Measurements from ENCODE around the gene YY1.
"Not testable (repeated sequence)": the region's sequence is repeated elsewhere in the genome, so short reads cannot be mapped to it uniquely, and the experiment has no call there.

The YY1 gene

GRCh38 chr14:100296106-100296651, 57.2 kb downstream of the YY1 start:
- TF ChIP-seq, protein P1, sequence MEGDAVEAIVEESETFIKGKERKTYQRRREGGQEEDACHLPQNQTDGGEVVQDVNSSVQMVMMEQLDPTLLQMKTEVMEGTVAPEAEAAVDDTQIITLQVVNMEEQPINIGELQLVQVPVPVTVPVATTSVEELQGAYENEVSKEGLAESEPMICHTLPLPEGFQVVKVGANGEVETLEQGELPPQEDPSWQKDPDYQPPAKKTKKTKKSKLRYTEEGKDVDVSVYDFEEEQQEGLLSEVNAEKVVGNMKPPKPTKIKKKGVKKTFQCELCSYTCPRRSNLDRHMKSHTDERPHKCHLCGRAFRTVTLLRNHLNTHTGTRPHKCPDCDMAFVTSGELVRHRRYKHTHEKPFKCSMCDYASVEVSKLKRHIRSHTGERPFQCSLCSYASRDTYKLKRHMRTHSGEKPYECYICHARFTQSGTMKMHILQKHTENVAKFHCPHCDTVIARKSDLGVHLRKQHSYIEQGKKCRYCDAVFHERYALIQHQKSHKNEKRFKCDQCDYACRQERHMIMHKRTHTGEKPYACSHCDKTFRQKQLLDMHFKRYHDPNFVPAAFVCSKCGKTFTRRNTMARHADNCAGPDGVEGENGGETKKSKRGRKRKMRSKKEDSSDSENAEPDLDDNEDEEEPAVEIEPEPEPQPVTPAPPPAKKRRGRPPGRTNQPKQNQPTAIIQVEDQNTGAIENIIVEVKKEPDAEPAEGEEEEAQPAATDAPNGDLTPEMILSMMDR (IDR thresholded peaks at IDR 0.05; ENCODE audit: low read depth, low read length), result no peak
- Histone ChIP-seq H3K4me1 (no peaks in the 10 kb centered on the region), H3K27me3 (no peaks in the 10 kb centered on the region), H3K4me3 (ENCODE audit: low read depth, low read length) (no peak overlapping the region), H3K36me3 (no peaks in the 10 kb centered on the region), H3K9me3 (no peaks in the 10 kb centered on the region)
- no peak for DNase-seq

DNA sequence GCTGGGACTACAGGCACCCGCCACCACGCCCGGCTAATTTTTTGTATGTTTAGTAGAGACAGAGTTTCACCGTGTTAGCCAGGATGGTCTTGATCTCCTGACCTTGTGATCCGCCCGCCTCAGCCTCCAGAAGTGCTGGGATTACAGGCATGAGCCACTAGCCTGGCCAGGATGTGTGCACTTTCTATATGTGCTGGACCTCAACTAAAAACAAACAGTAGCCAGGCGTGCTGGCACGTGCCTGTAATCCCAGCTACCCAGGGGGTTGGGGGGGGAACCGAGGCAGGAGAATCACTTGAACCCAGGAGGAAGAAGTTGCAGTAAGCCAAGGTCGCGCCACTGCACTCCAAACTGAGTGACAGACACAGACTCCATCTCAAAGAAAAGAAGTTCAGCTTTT, 57.8 kb downstream of the YY1 start:
- H3K4me3 ChIP-seq (ENCODE audit: low read depth, low read length); H3K4me1 ChIP-seq; H3K27me3 ChIP-seq; DNase-seq; H3K9me3 ChIP-seq; H3K36me3 ChIP-seq: not testable (repeated sequence)

DNA sequence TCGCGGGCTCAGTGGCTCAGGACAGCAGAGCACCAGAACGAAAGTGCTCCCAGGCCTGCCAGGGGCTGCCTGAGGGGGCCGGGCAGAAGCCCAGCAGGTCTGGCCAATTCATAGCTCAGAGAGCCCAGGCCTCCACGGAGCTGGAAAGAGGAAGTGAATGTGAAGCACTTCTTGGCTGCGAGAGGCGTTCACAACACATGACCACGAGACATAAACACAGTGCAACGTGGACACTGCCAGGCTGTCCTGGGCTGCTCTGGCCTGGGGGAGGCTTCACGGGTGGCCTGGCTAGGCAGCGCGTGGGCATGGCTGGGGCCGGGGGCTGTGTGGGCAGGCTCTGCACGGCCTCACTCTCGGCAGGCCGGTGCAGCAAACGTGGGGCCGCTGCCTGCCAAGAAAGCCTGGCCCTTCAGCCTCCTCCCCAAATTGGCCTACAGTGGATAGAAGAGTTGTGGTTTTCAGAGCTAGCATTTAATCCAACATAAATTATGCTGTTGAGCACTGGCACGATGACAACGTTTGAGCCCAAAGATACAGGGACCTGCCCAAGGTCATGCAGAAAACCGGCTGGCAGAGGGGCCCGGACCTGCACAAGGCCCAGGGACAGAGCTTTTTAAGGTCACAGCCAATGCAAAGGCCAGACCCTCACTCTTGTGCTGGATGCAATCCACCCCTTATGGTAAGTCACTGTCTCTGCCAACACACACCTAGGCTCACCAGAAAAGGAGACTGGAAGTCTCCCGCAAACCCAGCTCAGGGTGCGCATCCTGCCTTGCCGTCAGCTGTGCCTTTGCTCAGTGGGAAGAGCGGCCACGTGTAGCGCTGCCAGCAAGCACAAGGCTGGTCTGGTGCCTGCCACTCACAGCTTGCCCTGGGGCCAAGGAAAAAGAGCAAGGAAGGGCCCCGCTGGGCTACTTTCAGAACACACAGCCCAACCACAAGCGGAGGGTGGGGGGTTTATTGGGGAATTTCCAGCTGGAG, 58.7 kb downstream of the YY1 start:
- TF ChIP-seq, protein P1 (IDR thresholded peaks at IDR 0.05; ENCODE audit: low read depth, low read length), result no peak
- Histone ChIP-seq H3K27me3 (no peaks in the 10 kb centered on the region), H3K4me1 (no peaks in the 10 kb centered on the region), H3K4me3 (ENCODE audit: low read depth, low read length) (no peak overlapping the region), H3K36me3 (no peaks in the 10 kb centered on the region), H3K9me3 (no peaks in the 10 kb centered on the region)
- no peak for DNase-seq

DNA sequence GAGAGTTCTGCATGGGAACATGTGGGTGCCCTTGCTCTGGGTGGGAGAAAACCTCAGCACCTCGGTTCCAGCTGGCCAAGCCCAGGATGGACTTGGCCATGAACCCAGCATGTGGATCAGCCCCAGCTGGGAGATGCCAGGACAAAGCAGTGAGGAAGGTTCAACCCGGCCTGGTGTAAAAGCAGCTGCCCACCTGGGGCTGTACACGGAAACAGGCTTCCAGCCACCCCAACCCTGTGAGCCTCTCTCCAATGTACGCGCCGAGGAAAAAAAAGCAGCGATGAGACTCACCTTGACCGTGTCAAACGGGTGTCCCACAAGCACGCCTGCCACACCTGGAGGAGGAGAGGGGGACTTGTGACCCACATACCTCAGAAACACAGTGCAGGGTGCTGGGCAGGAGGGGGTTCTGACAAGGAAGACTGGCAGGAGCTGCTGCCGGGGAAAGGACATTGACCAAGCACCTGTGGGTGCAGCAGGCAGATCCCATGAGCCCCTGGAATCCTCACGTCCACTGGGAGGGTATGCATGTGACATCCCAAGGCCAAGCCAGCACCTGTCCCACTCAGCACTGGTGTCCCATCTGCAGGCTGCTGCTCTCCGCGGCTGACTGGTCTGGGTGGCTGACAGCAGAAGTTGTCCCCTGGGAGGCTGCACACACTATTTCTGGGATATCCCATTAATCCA, 59.8 kb downstream of the YY1 start:
- no peaks in the 10 kb centered on the region for H3K4me1 ChIP-seq
- H3K4me3 ChIP-seq (ENCODE audit: low read depth, low read length), result no peak overlapping the region
- no peaks in the 10 kb centered on the region for H3K27me3 ChIP-seq
- DNase-seq, result no peak
- TF ChIP-seq, protein P1 (IDR thresholded peaks at IDR 0.05; ENCODE audit: low read depth, low read length), result no peak
- H3K36me3 ChIP-seq, result no peaks in the 10 kb centered on the region
- H3K9me3 ChIP-seq, result no peaks in the 10 kb centered on the region

DNA sequence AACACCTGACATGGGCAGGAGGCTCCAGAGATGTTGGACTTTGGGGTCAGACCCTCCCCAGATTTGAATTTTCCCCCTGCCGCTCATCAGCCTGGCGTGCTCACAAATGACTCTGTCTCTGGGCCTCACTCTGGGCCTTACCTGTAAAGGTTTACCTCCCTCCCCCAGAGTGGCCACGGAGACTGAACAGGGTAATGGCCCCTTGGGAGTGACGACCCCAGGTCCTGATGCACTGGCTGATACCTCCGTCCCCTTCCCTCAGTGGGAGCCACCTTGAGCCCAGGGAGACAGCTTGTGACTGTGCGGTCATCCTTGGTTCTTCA, 60.3 kb downstream of the YY1 start:
- Histone ChIP-seq H3K4me1 (no peaks in the 10 kb centered on the region), H3K4me3 (ENCODE audit: low read depth, low read length) (no peak overlapping the region), H3K27me3 (no peaks in the 10 kb centered on the region), H3K36me3 (no peaks in the 10 kb centered on the region), H3K9me3 (no peaks in the 10 kb centered on the region)
- TF ChIP-seq, protein P1 (IDR thresholded peaks at IDR 0.05; ENCODE audit: low read depth, low read length), result no peak
- DNase-seq, result no peak

DNA sequence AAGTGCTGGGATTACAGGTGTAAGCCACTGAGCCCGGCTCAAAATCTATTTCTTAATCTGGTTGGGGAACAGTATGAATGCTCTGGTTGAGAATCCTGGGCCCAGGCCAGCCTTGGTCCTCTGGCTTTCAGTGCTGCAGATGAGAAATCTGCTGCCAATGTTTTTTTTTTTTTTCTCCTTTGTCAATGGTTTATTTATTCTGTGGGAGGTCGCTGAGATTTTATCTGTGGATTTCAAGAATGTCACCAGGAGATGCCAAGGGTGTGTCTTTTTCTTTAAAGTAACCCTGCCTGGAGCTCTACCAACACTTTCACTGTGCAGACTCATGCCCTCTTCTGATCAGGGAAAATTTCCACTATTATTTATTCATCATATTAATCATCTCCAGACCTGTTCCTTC, 63.7 kb downstream of the YY1 start:
- H3K4me1 ChIP-seq, result no peaks in the 10 kb centered on the region
- TF ChIP-seq, protein P1 (IDR thresholded peaks at IDR 0.05; ENCODE audit: low read depth, low read length), result no peak
- no peak for DNase-seq

More for the DNA sequence above, 63.7 kb downstream of the YY1 start:
- no peaks in the 10 kb centered on the region; the same call in 1 of the 2 replicates for H3K36me3 ChIP-seq
- H3K4me3 ChIP-seq (ENCODE audit: low read depth, low read length), result no peak overlapping the region
- no peaks in the 10 kb centered on the region for H3K9me3 ChIP-seq
- H3K27me3 ChIP-seq, result peaks cover 8% of the 10 kb centered on the region

All from BE2C (cell line).